Breast epithelium (tissue), 4 donors: ENCODE measurements around the gene USP22. TPM values are rescaled to one million over a fixed set of nuclear protein-coding genes. Genes with fewer than 3 reads are reported as not detected.

Experiments used
- DNase-seq, 2 donors: peaks; one replicate each; pipeline ENCODE4 v3.0.0-alpha.2; 2019; ENCODE audit warnings: low spot score in 2 of 2
- H3K27ac ChIP-seq, 2 donors: fragments of 200-600 bp; sonication (generic) in 1 of 2; one replicate each; pipeline ENCODE4 v1.5.1; 2016 to 2019; ENCODE audit warnings: mild to moderate bottlenecking in 1 of 2
- H3K27me3 ChIP-seq, 2 donors: fragments of 200-600 bp; sonication (generic) in 1 of 2; one replicate each; pipeline versions ENCODE4 v1.5.1 to v1.6.0; 2017 to 2019; ENCODE audit warnings: control low read depth in 1 of 2, mild to moderate bottlenecking in 1 of 2
- H3K36me3 ChIP-seq: fragments of 200-600 bp; one replicate; pipeline ENCODE4 v1.5.1; 2019
- H3K4me1 ChIP-seq, 2 donors: fragments of 200-600 bp; sonication (generic); one replicate each; pipeline ENCODE4 v1.5.1; 2016 to 2019; ENCODE audit warnings: control low read depth in 1 of 2
- H3K4me3 ChIP-seq, 3 donors: fragments of 200-600 bp; sonication (generic); 1 replicate in 2 of 3; 2 replicates in 1 of 3; pipeline ENCODE4 v1.5.1; 2016 to 2019; ENCODE audit warnings: mild to moderate bottlenecking in 3 of 3, moderate library complexity in 2 of 3
- H3K9me3 ChIP-seq, 2 donors: fragments of 200-600 bp; sonication (generic) in 1 of 2; one replicate each; pipeline ENCODE4 v1.5.1; 2016 to 2019; ENCODE audit warnings: control low read depth in 1 of 2
- POLR2A ChIP-seq: fragments of 450-650 bp; IDR thresholded peaks from one replicate; pipeline ENCODE4 v1.6.1; 2016; ENCODE audit warnings: antibody characterized with exemption, mild to moderate bottlenecking, moderate library complexity
- POLR2AphosphoS5 ChIP-seq, 3 donors: sonication (generic); formaldehyde crosslinking; IDR thresholded peaks; one replicate each; pipeline ENCODE4 v1.6.1; 2017; ENCODE audit warnings: antibody characterized with exemption in 3 of 3
- intact Hi-C: fragments of 100-400 bp; cut with DNase I; formaldehyde crosslinking; loops from one replicate; pipeline ENCODE4 v1.15.1; 2023; ENCODE audit warnings: low total_unique reads
- total RNA-seq, 3 donors: library from RNA; depleted of rRNA; stranded (reverse); fragments of >200 nt; gene quantifications; one replicate each; pipeline ENCODE4 v1.1.0, GENCODE V29; 2016
- TF ChIP-seq, protein P1 (sequence below), 3 donors: fragments of 450-650 bp; IDR thresholded peaks; one replicate each; pipeline ENCODE4 v1.5.1; 2016 to 2017; ENCODE audit warnings: antibody characterized with exemption in 3 of 3, mild to moderate bottlenecking in 3 of 3, moderate library complexity in 3 of 3

USP22 gene
- total RNA-seq: 100 to 1,000 TPM; 115 to 156 (median 139) TPM

DNA sequence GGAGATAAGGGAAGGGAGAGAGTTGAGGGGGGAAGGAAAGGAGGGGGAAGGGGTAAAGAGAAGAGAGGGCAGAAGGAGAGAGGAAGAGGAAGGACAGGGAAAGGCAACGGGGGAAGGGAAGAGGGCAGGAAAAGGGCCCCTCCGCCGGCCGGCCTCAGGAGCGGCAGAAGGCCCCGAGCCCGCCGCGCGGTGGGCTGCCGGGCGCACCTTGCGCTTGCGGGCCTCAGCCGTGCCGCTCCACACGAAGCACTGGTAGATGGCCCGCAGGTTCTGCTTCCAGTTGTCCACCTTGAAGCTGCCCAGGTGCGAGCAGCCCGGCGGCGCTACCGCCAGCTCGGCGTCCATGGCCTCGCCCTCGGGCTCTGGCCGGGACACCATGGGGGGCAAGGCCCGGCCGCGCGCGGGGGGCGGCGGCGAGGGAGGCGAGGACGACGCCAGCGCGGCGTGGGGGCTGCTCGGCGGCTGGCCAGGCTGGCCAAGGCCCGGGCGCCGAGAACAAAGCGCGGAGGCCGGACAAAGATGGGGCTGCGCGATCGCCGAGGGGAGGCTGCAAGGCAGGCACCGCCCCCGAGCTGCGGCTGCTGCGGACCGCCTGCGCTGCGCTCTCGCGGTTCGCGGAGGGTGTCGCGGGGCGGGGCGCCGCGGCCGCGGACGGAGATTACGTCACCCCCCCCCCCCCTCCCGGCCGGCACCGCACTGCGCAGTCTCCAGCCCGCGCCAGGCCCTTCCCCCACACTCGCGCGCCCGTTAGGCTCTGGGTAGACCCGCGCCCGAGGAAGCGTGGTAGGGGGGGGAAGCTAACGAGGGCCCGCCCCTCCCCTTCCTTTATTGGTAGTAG, at the start of gene USP22:
Gene USP22, minus strand, starts transcription at position 554 of the 838 bp plus-strand sequence. Its CDS starts 176 bp downstream, at position 378.
- no peaks in the 10 kb centered on the region for H3K36me3 ChIP-seq
- H3K4me1 ChIP-seq: no peaks in the 10 kb centered on the region
- peak within 1 kb of the TSS; percentile 86 to 96 (median 92) for H3K4me3 ChIP-seq
- no peaks in the 10 kb centered on the region for H3K27me3 ChIP-seq
- TF ChIP-seq POLR2A (no peak), POLR2AphosphoS5 (IDR thresholded peaks at IDR 0.05) (peak in 2 of 3 donors; percentile 5 to 93)
- TF ChIP-seq, protein P1, sequence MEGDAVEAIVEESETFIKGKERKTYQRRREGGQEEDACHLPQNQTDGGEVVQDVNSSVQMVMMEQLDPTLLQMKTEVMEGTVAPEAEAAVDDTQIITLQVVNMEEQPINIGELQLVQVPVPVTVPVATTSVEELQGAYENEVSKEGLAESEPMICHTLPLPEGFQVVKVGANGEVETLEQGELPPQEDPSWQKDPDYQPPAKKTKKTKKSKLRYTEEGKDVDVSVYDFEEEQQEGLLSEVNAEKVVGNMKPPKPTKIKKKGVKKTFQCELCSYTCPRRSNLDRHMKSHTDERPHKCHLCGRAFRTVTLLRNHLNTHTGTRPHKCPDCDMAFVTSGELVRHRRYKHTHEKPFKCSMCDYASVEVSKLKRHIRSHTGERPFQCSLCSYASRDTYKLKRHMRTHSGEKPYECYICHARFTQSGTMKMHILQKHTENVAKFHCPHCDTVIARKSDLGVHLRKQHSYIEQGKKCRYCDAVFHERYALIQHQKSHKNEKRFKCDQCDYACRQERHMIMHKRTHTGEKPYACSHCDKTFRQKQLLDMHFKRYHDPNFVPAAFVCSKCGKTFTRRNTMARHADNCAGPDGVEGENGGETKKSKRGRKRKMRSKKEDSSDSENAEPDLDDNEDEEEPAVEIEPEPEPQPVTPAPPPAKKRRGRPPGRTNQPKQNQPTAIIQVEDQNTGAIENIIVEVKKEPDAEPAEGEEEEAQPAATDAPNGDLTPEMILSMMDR (IDR thresholded peaks at IDR 0.05): no peak
- H3K27ac ChIP-seq: peak within 1 kb of the TSS; percentile 99 to 100
- no peaks in the 10 kb centered on the region for H3K9me3 ChIP-seq
- intact Hi-C loops: no loop called here
- DNase-seq: no peak

DNA sequence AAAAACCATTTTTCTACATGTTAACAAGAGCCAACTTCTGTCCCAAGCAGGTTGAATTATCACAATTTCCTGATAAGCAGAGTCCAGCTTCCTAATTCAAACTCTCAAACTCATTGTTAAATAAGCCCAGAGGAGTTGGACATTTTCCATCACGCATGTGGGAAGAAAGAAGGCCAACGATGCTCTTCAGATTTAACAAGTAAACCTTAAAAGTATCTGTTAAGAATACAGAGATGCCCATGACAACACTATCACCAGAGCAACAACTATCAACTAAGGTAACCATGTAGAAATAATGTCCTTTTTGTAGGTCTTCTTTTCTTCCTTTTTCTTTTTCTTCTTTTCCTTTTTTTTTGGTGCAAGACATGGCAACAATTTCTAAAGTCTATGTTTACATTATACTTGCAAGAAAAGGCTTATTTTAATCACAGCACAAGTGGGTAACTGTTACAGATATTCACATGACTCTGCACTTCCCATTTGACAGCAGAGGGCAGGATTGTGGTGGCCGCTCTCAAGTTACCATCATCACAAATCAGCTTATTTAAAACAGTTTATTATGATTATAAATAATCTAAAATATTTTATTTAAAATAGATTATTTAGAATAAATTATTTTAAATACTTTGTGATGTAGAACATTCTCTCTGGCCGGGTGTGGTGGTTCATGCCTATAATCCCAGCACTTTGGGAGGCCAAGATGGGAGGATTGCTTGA, 48.2 kb upstream of the USP22 start:
- no peak for DNase-seq
- H3K27me3 ChIP-seq: no peaks in the 10 kb centered on the region
- no peak overlapping the region for H3K4me3 ChIP-seq
- TF ChIP-seq, protein P1 (IDR thresholded peaks at IDR 0.05): no peak
- no peak for TF ChIP-seq POLR2A
- no peak for TF ChIP-seq POLR2AphosphoS5 (IDR thresholded peaks at IDR 0.05)
- no peaks in the 10 kb centered on the region for H3K9me3 ChIP-seq
- no peaks in the 10 kb centered on the region for H3K36me3 ChIP-seq
- H3K27ac ChIP-seq: no peak overlapping the region
- intact Hi-C loops: no loop called here
- no peaks in the 10 kb centered on the region for H3K4me1 ChIP-seq

DNA sequence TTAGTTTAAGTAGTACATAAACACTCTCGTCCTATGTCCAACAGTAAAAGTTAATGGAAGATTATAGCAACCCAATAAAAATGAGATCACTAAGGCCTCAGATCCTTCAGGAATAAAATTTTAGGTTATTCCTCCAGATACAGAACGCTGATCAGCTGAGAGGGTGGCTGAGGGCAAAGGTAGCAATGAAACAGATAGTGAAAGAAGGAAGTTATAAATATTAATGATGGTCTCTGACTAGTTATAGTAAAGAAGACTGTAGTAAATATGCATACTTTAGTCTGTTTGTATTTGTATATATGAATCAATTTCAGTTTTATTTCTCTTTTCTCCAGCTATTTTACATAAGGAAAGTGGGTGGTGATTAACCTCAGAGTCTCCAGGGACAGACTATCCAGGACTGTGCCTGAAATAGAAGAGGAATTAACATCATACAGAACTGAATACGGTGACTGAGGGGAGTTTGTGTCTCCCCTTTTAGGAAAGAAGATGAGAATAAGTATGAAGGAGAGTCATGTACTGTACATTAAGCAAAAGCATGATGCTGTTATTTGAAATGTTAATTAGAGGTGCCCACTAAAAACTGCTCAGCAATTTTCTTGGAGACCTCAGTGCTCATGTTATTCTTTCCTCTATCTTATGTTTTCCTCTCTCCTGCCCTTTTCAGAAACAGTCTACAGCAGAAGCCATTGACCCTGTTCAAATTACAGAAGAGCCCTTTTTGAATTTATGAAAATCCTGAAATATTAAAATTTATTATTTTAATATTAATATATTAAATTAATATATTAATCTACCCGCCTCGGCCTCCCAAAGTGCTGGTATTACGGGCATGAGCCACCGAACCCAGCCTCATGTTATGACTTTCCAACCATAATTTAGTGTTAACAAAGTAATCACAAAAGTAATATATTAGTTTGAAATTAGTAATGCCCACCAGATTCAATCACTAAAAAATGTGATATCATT, 47.4 kb upstream of the USP22 start:
- Histone ChIP-seq H3K4me1 (no peaks in the 10 kb centered on the region), H3K9me3 (no peaks in the 10 kb centered on the region), H3K36me3 (no peaks in the 10 kb centered on the region), H3K4me3 (no peak overlapping the region), H3K27me3 (no peaks in the 10 kb centered on the region), H3K27ac (no peak overlapping the region)
- TF ChIP-seq POLR2AphosphoS5 (IDR thresholded peaks at IDR 0.05) (no peak), POLR2A (no peak)
- TF ChIP-seq, protein P1 (IDR thresholded peaks at IDR 0.05): no peak
- no peak for DNase-seq
- intact Hi-C loops: no loop called here

DNA sequence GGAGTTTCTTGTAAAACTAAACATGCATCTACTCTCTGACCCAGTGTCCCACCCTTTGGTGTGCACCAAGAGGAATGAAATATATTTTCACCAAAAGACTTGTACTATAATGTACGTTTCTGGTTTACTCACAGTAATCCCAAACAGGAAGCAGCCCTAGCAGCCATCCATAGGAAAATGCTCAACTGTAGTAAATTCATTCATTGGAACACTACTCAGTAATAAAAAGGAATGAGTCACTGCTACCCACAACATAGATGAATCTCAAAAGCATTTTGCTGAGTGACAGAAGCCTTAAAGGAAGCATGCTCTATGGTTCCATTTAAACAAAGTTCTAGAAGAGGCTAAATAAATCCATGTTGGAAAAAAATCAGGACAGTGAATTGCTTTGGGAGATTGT, 46.3 kb upstream of the USP22 start:
- TF ChIP-seq, protein P1 (IDR thresholded peaks at IDR 0.05): no peak
- TF ChIP-seq POLR2A: no peak
- no peak for TF ChIP-seq POLR2AphosphoS5 (IDR thresholded peaks at IDR 0.05)
- H3K27me3 ChIP-seq: no peaks in the 10 kb centered on the region
- intact Hi-C loops: no loop called here

More for the DNA sequence above, 46.3 kb upstream of the USP22 start:
- no peaks in the 10 kb centered on the region for H3K36me3 ChIP-seq
- DNase-seq: no peak
- H3K4me1 ChIP-seq: no peaks in the 10 kb centered on the region
- no peaks in the 10 kb centered on the region for H3K9me3 ChIP-seq
- no peak overlapping the region for H3K27ac ChIP-seq
- H3K4me3 ChIP-seq: no peak overlapping the region
